SK-N-SH (cell line): ENCODE data around the gene MRPL19. TPM values are rescaled to one million over a fixed set of nuclear protein-coding genes. Genes with fewer than 3 reads are reported as not detected.

Experiments
- CTCF ChIA-PET: fragments of 300-600, 350-600 bp; formaldehyde crosslinking; extraction: SDS; loops from one replicate; lab custom pipeline; 2021; lab: Yijun Ruan, JAX
- POLR2A ChIA-PET: fragments of 350-600 bp; sonication (Branson Sonifier 250); formaldehyde crosslinking; extraction: SDS; loops from one replicate; lab custom pipeline; 2020; ENCODE audit warnings: antibody characterized with exemption, inconsistent platforms; lab: Yijun Ruan, JAX
- DNase-seq: peaks from one replicate; pipeline ENCODE4 v3.0.0; 2012
- H2AFZ ChIP-seq: fragments of 200-600 bp; sonication (generic); 2 replicates; pipeline ENCODE4 v1.8.1; 2016; ENCODE audit warnings: antibody characterized with exemption, mild to moderate bottlenecking, low read depth
- H3F3A ChIP-seq: fragments of 200-600 bp; sonication (generic); replicated peaks from 2 replicates; pipeline ENCODE3; 2016; ENCODE audit warnings: antibody characterized with exemption, mild to moderate bottlenecking; ENCODE audit not compliant: insufficient read depth
- H3K27ac ChIP-seq, 2 experiments: fragments of 200-500 bp in 1 of 2; fragments of 200-600 bp in 1 of 2; sonication (Bioruptor generic) in 1 of 2; sonication (generic), shearing (Covaris generic) in 1 of 2; 2 replicates each; pipeline versions ENCODE4 v1.5.1 to v1.6.1; 2014 to 2016; ENCODE audit warnings: low read depth in 2 of 2, inconsistent platforms in 1 of 2, low read length in 1 of 2, mild to moderate bottlenecking in 1 of 2, mixed read lengths in 1 of 2
- H3K27me3 ChIP-seq: fragments of 200-600 bp; sonication (generic), shearing (Covaris generic); 2 replicates; pipeline ENCODE4 v1.6.1; 2016; ENCODE audit warnings: mixed run types; ENCODE audit not compliant: insufficient read depth
- H3K36me3 ChIP-seq, 2 experiments: fragments of 200-500 bp in 1 of 2; fragments of 200-600 bp in 1 of 2; sonication (Bioruptor generic) in 1 of 2; sonication (generic) in 1 of 2; replicated peaks in 1 of 2; 2 replicates each; pipeline versions ENCODE3 to v1.5.1; 2014 to 2016; ENCODE audit warnings: low read length in 1 of 2, mild to moderate bottlenecking in 1 of 2; ENCODE audit not compliant: insufficient read depth in 2 of 2, control insufficient read depth in 1 of 2
- H3K4me1 ChIP-seq, 2 experiments: fragments of 200-500 bp in 1 of 2; fragments of 200-600 bp in 1 of 2; sonication (Bioruptor generic) in 1 of 2; sonication (generic), shearing (Covaris generic) in 1 of 2; 2 replicates each; pipeline versions ENCODE4 v1.5.1 to v1.6.1; 2014 to 2016; ENCODE audit warnings: low read depth in 1 of 2, low read length in 1 of 2, mixed run types in 1 of 2; ENCODE audit not compliant: insufficient read depth in 2 of 2, control insufficient read depth in 1 of 2
- H3K4me2 ChIP-seq: fragments of 200-600 bp; sonication (generic), shearing (Covaris generic); 2 replicates; pipeline ENCODE4 v1.6.1; 2017; ENCODE audit warnings: mixed run types
- H3K4me3 ChIP-seq, 2 experiments: fragments of 200-500 bp in 1 of 2; fragments of 200-600 bp in 1 of 2; sonication (Bioruptor generic) in 1 of 2; sonication (generic), shearing (Covaris generic) in 1 of 2; 2 replicates each; pipeline versions ENCODE4 v1.5.1 to v1.8.1; 2014 to 2016; ENCODE audit warnings: low read depth in 2 of 2, inconsistent platforms in 1 of 2, low read length in 1 of 2, mild to moderate bottlenecking in 1 of 2, mixed read lengths in 1 of 2, moderate library complexity in 1 of 2
- H3K79me2 ChIP-seq: fragments of 200-600 bp; sonication (generic); 2 replicates; pipeline ENCODE4 v1.8.1; 2017; ENCODE audit warnings: mild to moderate bottlenecking; ENCODE audit not compliant: insufficient read depth
- H3K9ac ChIP-seq: fragments of 200-600 bp; sonication (generic); 2 replicates; pipeline ENCODE4 v1.6.1; 2017; ENCODE audit warnings: mixed run types
- H3K9me2 ChIP-seq: fragments of 200-600 bp; sonication (generic); 2 replicates; pipeline ENCODE4 v1.6.1; 2017; ENCODE audit warnings: mixed run types
- H3K9me3 ChIP-seq: fragments of 200-600 bp; sonication (generic); 2 replicates; pipeline ENCODE4 v1.6.1; 2017; ENCODE audit warnings: mixed run types, mild to moderate bottlenecking, moderate library complexity
- H4K20me1 ChIP-seq: fragments of 200-600 bp; sonication (generic); 2 replicates; pipeline ENCODE4 v1.6.1; 2017; ENCODE audit warnings: mild to moderate bottlenecking, mixed run types; ENCODE audit not compliant: insufficient read depth
- CTCF ChIP-seq: fragments of 200-600 bp; sonication (generic); IDR thresholded peaks from 2 replicates; pipeline ENCODE4 v1.6.1; 2017; ENCODE audit warnings: antibody characterized with exemption, mild to moderate bottlenecking, moderate library complexity
- EP300 ChIP-seq, 2 experiments: IDR thresholded peaks; 2 replicates each; pipeline versions ENCODE4 v1.4.0 to v1.6.1; 2012; ENCODE audit warnings: borderline replicate concordance in 1 of 2, low read depth in 1 of 2, low read length in 1 of 2
- FOSL2 ChIP-seq: IDR thresholded peaks from 2 replicates; pipeline ENCODE4 v1.4.0; 2012; ENCODE audit warnings: low read depth, mild to moderate bottlenecking, moderate library complexity, borderline replicate concordance
- FOXJ3 ChIP-seq: sonication (generic); formaldehyde crosslinking; IDR thresholded peaks from 2 replicates; pipeline ENCODE4 v1.5.1; 2020; ENCODE audit warnings: mild to moderate bottlenecking, missing genetic modification reagents
- FOXM1 ChIP-seq: IDR thresholded peaks from 2 replicates; pipeline ENCODE4 v1.4.0; 2012; ENCODE audit warnings: low read depth, mild to moderate bottlenecking
- GATA2 ChIP-seq: sonication (generic); formaldehyde crosslinking; IDR thresholded peaks from 2 replicates; pipeline ENCODE4 v1.5.0; 2020; ENCODE audit warnings: mild to moderate bottlenecking, missing genetic modification reagents
- IRF3 ChIP-seq: fragments of 150-350 bp; IDR thresholded peaks from 2 replicates; pipeline ENCODE4 v1.6.1; 2016; ENCODE audit warnings: mild to moderate bottlenecking, low read depth, low read length
- MAX ChIP-seq: IDR thresholded peaks from 2 replicates; pipeline ENCODE4 v1.4.0; 2012; ENCODE audit warnings: low read depth
- MXI1 ChIP-seq: IDR thresholded peaks from 2 replicates; pipeline ENCODE4 v1.6.1; 2012; ENCODE audit warnings: mild to moderate bottlenecking, low read depth, low read length, improper control_type of control experiment
- NFIC ChIP-seq: IDR thresholded peaks from 2 replicates; pipeline ENCODE4 v1.4.0; 2012; ENCODE audit warnings: borderline replicate concordance
- PBX3 ChIP-seq: IDR thresholded peaks from 2 replicates; pipeline ENCODE4; 2012
- RCOR1 ChIP-seq: fragments of 150-350 bp; IDR thresholded peaks from 2 replicates; pipeline ENCODE4 v1.6.1; 2017; ENCODE audit warnings: antibody characterized with exemption, low read length
- RXRA ChIP-seq: IDR thresholded peaks from 2 replicates; pipeline ENCODE4 v1.4.0; 2012; ENCODE audit warnings: low read depth, mild to moderate bottlenecking, borderline replicate concordance
- SIN3A ChIP-seq: IDR thresholded peaks from 2 replicates; pipeline ENCODE4 v1.6.1; 2012; ENCODE audit warnings: low read depth, mild to moderate bottlenecking, low read length, moderate library complexity, borderline replicate concordance
- TAF1 ChIP-seq: IDR thresholded peaks from 2 replicates; pipeline ENCODE4 v1.6.1; 2012; ENCODE audit warnings: low read depth, mild to moderate bottlenecking, low read length, moderate library complexity, borderline replicate concordance
- USF1 ChIP-seq: IDR thresholded peaks from 2 replicates; pipeline ENCODE4 v1.4.0; 2012; ENCODE audit warnings: low read depth, borderline replicate concordance
- WGBS: methylation state at CpG from one replicate; pipeline ENCODE4 v1.1.6; 2017; ENCODE audit warnings: low lambda C conversion rate; 5-methylcytosine and 5-hydroxymethylcytosine counted together
- polyA plus RNA-seq, 3 experiments: library from polyadenylated mRNA; depleted of rRNA; stranded (reverse); fragments of >200 nt; gene quantifications; 2 replicates each; pipeline ENCODE4 v1.2.3, GENCODE V29; 2012

MRPL19 gene
- polyA plus RNA-seq, 1 of the 3 experiments (the other 2 are of a cell fraction), result 15.4 TPM

- no peak for TF ChIP-seq PBX3
- no peak for TF ChIP-seq MAX
- TF ChIP-seq TAF1, result no peak
- TF ChIP-seq USF1, result no peak
- no peak for TF ChIP-seq GATA2 (CRISPR knock-in tag)
Measured at GRCh38 chr2:75610671-75611070, 35.9 kb upstream of the MRPL19 start (continued).

GRCh38 chr2:75612108-75612861 lies 34.3 kb upstream of the MRPL19 start:
- no peak for DNase-seq
- H3K79me2 ChIP-seq, result no peaks in the 10 kb centered on the region
- no peak overlapping the region for H3K4me3 ChIP-seq
- POLR2A ChIA-PET, result no interaction called here
- no peaks in the 10 kb centered on the region for H3K36me3 ChIP-seq
- H3F3A ChIP-seq, result peaks cover 8% of the 10 kb centered on the region
- TF ChIP-seq MXI1, result no peak
- no peak for TF ChIP-seq NFIC
- no peak for TF ChIP-seq FOXM1
- no peak for TF ChIP-seq EP300 (IDR thresholded peaks at IDR 0.05; ENCODE audit: borderline replicate concordance in 1 of 2, low read depth in 1 of 2, low read length in 1 of 2)
- no peak for TF ChIP-seq CTCF
- TF ChIP-seq FOXJ3, result no peak
- no peak for TF ChIP-seq SIN3A
- TF ChIP-seq FOSL2, result no peak
- TF ChIP-seq RCOR1, result no peak
- TF ChIP-seq IRF3, result no peak
- TF ChIP-seq RXRA, result no peak
- no peak overlapping the region for H2AFZ ChIP-seq
- H3K9me3 ChIP-seq, result no peaks in the 10 kb centered on the region
- CTCF ChIA-PET, result interaction anchor here (1.1 to 5.6 kb wide), 4 partner anchors 12 to 147 kb away, joined by 3 to 73 read pairs (median 6); no protein-coding TSS in a partner anchor
- H3K4me1 ChIP-seq, result peaks cover 4 to 11% of the 10 kb centered on the region in 2 experiments; a peak in 3 of 4 replicates
- H3K27me3 ChIP-seq, result no peaks in the 10 kb centered on the region
- no peak overlapping the region for H3K27ac ChIP-seq
- H3K9me2 ChIP-seq, result no peaks in the 10 kb centered on the region
- 79% methylated on average over 7 of the region's 7 CpGs for WGBS
- H3K9ac ChIP-seq, result no peak overlapping the region
- no peak overlapping the region for H3K4me2 ChIP-seq
- H4K20me1 ChIP-seq, result no peaks in the 10 kb centered on the region
